Vagina (tissue), 2 donors: ENCODE measurements around the gene FAAH2.

Source experiments
- POLR2AphosphoS5 ChIP-seq, 2 donors: sonication (generic); formaldehyde crosslinking; IDR thresholded peaks; one replicate each; pipeline ENCODE4 v1.9.0; 2017; ENCODE audit warnings: antibody characterized with exemption in 2 of 2, mild to moderate bottlenecking in 2 of 2, low read depth in 1 of 2; ENCODE audit not compliant: insufficient read depth in 1 of 2
- TF ChIP-seq, protein P1 (sequence below), 3 experiments: fragments of 450-650 bp in 2 of 3; fragments of 200-600 bp in 1 of 3; sonication (generic) in 1 of 3; IDR thresholded peaks; one replicate each; pipeline ENCODE4 v1.5.1; 2017 to 2019; ENCODE audit warnings: antibody characterized with exemption in 3 of 3, mild to moderate bottlenecking in 2 of 3, moderate library complexity in 2 of 3

- TF ChIP-seq, protein P1, sequence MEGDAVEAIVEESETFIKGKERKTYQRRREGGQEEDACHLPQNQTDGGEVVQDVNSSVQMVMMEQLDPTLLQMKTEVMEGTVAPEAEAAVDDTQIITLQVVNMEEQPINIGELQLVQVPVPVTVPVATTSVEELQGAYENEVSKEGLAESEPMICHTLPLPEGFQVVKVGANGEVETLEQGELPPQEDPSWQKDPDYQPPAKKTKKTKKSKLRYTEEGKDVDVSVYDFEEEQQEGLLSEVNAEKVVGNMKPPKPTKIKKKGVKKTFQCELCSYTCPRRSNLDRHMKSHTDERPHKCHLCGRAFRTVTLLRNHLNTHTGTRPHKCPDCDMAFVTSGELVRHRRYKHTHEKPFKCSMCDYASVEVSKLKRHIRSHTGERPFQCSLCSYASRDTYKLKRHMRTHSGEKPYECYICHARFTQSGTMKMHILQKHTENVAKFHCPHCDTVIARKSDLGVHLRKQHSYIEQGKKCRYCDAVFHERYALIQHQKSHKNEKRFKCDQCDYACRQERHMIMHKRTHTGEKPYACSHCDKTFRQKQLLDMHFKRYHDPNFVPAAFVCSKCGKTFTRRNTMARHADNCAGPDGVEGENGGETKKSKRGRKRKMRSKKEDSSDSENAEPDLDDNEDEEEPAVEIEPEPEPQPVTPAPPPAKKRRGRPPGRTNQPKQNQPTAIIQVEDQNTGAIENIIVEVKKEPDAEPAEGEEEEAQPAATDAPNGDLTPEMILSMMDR (IDR thresholded peaks at IDR 0.05): no peak
- TF ChIP-seq POLR2AphosphoS5 (IDR thresholded peaks at IDR 0.05; ENCODE audit: insufficient read depth in 1 of 2, low read depth in 1 of 2): no peak
Measured at GRCh38 chrX:57364145-57364544, 77.6 kb downstream of the FAAH2 start.
